ENCODE data around the gene TFAP2A. TPM values are rescaled to one million over a fixed set of nuclear protein-coding genes. Genes with fewer than 3 reads are reported as not detected.

Gene TFAP2A
- total RNA-seq, 4 donors from 2014 or later, result 0.31 to 4.6 (median 0.42) TPM; not detected in 1

GRCh38 chr6:10373642-10374359 is 41.1 kb downstream of the TFAP2A start:
- H3K4me3 ChIP-seq, result no peak overlapping the region
- no peak for TF ChIP-seq EP300 (IDR thresholded peaks at IDR 0.05)
- TF ChIP-seq POLR2AphosphoS5 (IDR thresholded peaks at IDR 0.05), result no peak
- no peak for TF ChIP-seq POLR2A (IDR thresholded peaks at IDR 0.05)
- no peaks in the 10 kb centered on the region for H3K9me3 ChIP-seq
- H3K4me1 ChIP-seq, result no peaks in the 10 kb centered on the region
- WGBS, 2 donors (ENCODE audit: low coverage in 1 of 2), result 51 to 58% methylated on average over 3 of the region's 3 CpGs
- no peak for ATAC-seq
- no peaks in the 10 kb centered on the region for H3K36me3 ChIP-seq
- no peak overlapping the region for H3K27ac ChIP-seq
- H3K27me3 ChIP-seq, result peaks cover 18% of the 10 kb centered on the region

- 82 to 95% methylated on average over 5 of the region's 5 CpGs for whole genome bisulfite sequencing, 2 donors (ENCODE audit: low coverage in 1 of 2)
- TF ChIP-seq EP300 (IDR thresholded peaks at IDR 0.05) (no peak), POLR2AphosphoS5 (IDR thresholded peaks at IDR 0.05) (no peak), CTCF (IDR thresholded peaks at IDR 0.05) (no peak), POLR2A (IDR thresholded peaks at IDR 0.05) (no peak)
- H3K27me3 ChIP-seq, result peaks cover 14% of the 10 kb centered on the region
- H3K9me3 ChIP-seq, result no peaks in the 10 kb centered on the region
- H3K4me1 ChIP-seq, result no peaks in the 10 kb centered on the region
- no peak overlapping the region for H3K4me3 ChIP-seq
- ATAC-seq, result no peak
- H3K27ac ChIP-seq, result no peak overlapping the region
- no peaks in the 10 kb centered on the region for H3K36me3 ChIP-seq
Observed at GRCh38 chr6:10369896-10370295, 45.0 kb downstream of the TFAP2A start.

- no peak overlapping the region for H3K4me3 ChIP-seq
Observed at GRCh38 chr6:10368861-10369260, 46.0 kb downstream of the TFAP2A start.

GRCh38 chr6:10363911-10364310 is 51.0 kb downstream of the TFAP2A start:
- TF ChIP-seq POLR2A (IDR thresholded peaks at IDR 0.05) (no peak), EP300 (IDR thresholded peaks at IDR 0.05) (no peak), CTCF (IDR thresholded peaks at IDR 0.05) (no peak), POLR2AphosphoS5 (IDR thresholded peaks at IDR 0.05) (no peak)

More at GRCh38 chr6:10368861-10369260, 46.0 kb downstream of the TFAP2A start:
- Histone ChIP-seq H3K36me3 (no peaks in the 10 kb centered on the region), H3K27ac (no peak overlapping the region), H3K9me3 (no peaks in the 10 kb centered on the region), H3K4me1 (no peaks in the 10 kb centered on the region), H3K27me3 (peaks cover 14% of the 10 kb centered on the region)
- ATAC-seq, result no peak
- TF ChIP-seq POLR2AphosphoS5 (IDR thresholded peaks at IDR 0.05) (no peak), POLR2A (IDR thresholded peaks at IDR 0.05) (no peak), EP300 (IDR thresholded peaks at IDR 0.05) (no peak), CTCF (IDR thresholded peaks at IDR 0.05) (no peak)
- 0 to 46% methylated on average over 1 to 2 of the region's 3 CpGs for WGBS, 2 donors (ENCODE audit: low coverage in 1 of 2)

GRCh38 chr6:10362300-10362699 is 52.6 kb downstream of the TFAP2A start:
- Histone ChIP-seq H3K27me3 (peaks cover 28% of the 10 kb centered on the region), H3K36me3 (no peaks in the 10 kb centered on the region), H3K27ac (no peak overlapping the region), H3K4me3 (no peak overlapping the region), H3K4me1 (no peaks in the 10 kb centered on the region), H3K9me3 (no peaks in the 10 kb centered on the region)
- 77 to 89% methylated on average over 2 of the region's 2 CpGs for WGBS, 2 donors (ENCODE audit: low coverage in 1 of 2)
- TF ChIP-seq CTCF (IDR thresholded peaks at IDR 0.05), result no peak
- no peak for TF ChIP-seq POLR2AphosphoS5 (IDR thresholded peaks at IDR 0.05)
- TF ChIP-seq POLR2A (IDR thresholded peaks at IDR 0.05), result no peak
- TF ChIP-seq EP300 (IDR thresholded peaks at IDR 0.05), result no peak
- ATAC-seq, result no peak

More at GRCh38 chr6:10363911-10364310, 51.0 kb downstream of the TFAP2A start:
- 84% methylated on average over 6 of the region's 6 CpGs; no CpG with 5 or more reads in 1 of the 2 donors for WGBS, 2 donors (ENCODE audit: low coverage in 1 of 2)
- Histone ChIP-seq H3K4me1 (no peaks in the 10 kb centered on the region), H3K27me3 (peaks cover 28% of the 10 kb centered on the region), H3K4me3 (no peak overlapping the region), H3K36me3 (no peaks in the 10 kb centered on the region), H3K9me3 (no peaks in the 10 kb centered on the region), H3K27ac (no peak overlapping the region)
- no peak for ATAC-seq
